Stimulated activated effector memory CD8-positive, alpha-beta T cell treated with anti-CD3 and anti-CD28 coated beads, Interleukin-12 subunit alpha, Interleukin-12 subunit beta, amount 100 ng/mL, for 72 hours (primary cell): ENCODE measurements around the gene APLNR.

ENCODE experiments used
- ATAC-seq: fragments of 150-1000 bp; cut with Tn5 transposase; 2 replicates; pipeline ENCODE4 v1.10.0; 2021
- DNase-seq, 2 donors: peaks; one replicate each; pipeline ENCODE4 v3.0.0; 2021 to 2022; ENCODE audit warnings: low spot score in 2 of 2
- H3K27ac Mint-ChIP-seq: one replicate; pipeline ENCODE4 v1.8.0; 2022; ENCODE audit warnings: mild to moderate bottlenecking, mixed read lengths
- H3K36me3 Mint-ChIP-seq: one replicate; pipeline ENCODE4 v1.8.0; 2022; ENCODE audit warnings: mild to moderate bottlenecking, mixed read lengths
- H3K4me1 Mint-ChIP-seq: one replicate; pipeline ENCODE4 v1.8.0; 2022; ENCODE audit warnings: mixed read lengths
- H3K4me3 Mint-ChIP-seq: one replicate; pipeline ENCODE4 v1.8.0; 2022; ENCODE audit warnings: mild to moderate bottlenecking, mixed read lengths
- H3K9me3 Mint-ChIP-seq: one replicate; pipeline ENCODE4 v1.8.0; 2022; ENCODE audit warnings: mixed read lengths

Gene APLNR

DNA sequence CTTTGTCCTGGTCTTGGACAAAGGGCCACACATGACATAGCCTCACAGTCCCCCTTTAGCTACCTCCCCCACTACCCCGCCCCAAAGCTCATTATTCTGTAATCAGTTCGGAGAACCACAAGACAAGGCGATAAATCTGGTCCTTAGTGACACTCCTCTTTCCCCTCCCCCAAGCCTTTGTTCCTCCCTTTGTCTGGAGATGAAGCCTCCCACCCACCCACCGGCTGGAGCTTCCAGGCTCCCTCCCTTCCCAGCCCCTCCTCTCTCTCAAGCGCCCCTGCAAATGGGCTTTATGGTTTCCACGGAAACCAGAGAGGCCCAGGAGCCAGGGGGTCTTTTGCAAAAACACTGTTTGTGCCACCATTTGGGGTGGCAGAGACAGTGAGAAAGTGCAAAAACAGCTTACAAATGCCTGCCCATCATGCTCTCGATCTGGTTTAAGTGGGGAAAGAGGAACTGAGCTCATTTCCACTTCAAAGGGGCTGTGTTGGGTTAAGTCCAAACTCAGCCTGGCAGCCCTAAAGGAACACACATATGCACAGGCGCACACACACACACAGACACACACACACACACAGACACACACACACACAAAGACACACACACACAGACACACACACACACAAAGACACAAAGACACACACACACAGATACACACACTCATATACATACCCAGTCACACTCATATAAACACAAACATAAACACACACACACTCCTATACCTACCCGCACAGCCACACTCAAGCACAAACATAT, 23.5 kb downstream of the APLNR start:
- DNase-seq: no peak
- Mint-ChIP-seq H3K27ac (no peak overlapping the region), H3K4me3 (no peak overlapping the region), H3K4me1 (no peaks in the 10 kb centered on the region), H3K9me3 (no peaks in the 10 kb centered on the region), H3K36me3 (no peaks in the 10 kb centered on the region)
- ATAC-seq: no peak

DNA sequence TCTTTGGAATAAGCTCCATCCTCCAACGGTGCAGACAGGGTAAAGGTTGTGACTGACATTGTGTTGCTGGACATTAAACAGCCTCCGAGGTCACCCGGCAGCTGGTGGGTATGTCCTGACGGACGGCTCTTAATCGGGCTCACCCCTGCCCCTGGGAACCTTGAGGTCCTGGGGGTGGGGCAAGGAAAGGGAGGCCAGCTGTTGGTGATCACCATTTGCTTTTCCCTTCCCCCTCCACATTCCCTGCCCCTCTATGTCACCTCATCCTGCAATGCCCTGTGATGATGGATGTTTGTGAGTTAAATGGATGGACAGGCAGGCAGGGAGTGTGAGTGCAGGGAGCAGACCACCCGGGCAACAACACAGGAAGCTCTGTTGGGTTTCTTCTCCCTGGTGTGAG, 26.3 kb downstream of the APLNR start:
- DNase-seq (no peak), ATAC-seq (no peak)
- H3K4me3 Mint-ChIP-seq: no peak overlapping the region
- H3K9me3 Mint-ChIP-seq: no peaks in the 10 kb centered on the region
- H3K4me1 Mint-ChIP-seq: no peaks in the 10 kb centered on the region
- no peaks in the 10 kb centered on the region for H3K36me3 Mint-ChIP-seq
- H3K27ac Mint-ChIP-seq: no peak overlapping the region

DNA sequence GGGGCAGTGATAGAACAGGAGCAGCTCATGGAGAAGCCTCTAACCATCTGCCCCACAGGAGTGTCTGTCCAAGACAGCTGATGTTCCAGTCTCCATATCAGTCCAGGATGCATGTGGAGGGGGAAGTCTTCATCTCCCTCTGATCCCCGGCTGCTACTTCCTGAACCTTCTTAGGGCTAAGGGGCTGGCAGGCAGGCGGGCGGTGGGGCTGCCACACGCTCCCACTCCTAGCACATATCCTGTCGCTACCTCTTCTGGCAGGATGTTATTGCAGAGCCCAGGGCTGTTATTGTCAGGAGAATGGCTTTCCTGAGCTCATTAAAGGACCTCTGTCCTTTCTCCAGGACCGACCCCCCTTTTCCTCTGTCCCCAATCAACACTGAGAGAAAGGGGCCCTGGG, 29.9 kb downstream of the APLNR start:
- Mint-ChIP-seq H3K36me3 (no peaks in the 10 kb centered on the region), H3K27ac (no peak overlapping the region), H3K4me3 (no peak overlapping the region), H3K4me1 (no peaks in the 10 kb centered on the region), H3K9me3 (no peaks in the 10 kb centered on the region)
- no peak for ATAC-seq
- DNase-seq: no peak

DNA sequence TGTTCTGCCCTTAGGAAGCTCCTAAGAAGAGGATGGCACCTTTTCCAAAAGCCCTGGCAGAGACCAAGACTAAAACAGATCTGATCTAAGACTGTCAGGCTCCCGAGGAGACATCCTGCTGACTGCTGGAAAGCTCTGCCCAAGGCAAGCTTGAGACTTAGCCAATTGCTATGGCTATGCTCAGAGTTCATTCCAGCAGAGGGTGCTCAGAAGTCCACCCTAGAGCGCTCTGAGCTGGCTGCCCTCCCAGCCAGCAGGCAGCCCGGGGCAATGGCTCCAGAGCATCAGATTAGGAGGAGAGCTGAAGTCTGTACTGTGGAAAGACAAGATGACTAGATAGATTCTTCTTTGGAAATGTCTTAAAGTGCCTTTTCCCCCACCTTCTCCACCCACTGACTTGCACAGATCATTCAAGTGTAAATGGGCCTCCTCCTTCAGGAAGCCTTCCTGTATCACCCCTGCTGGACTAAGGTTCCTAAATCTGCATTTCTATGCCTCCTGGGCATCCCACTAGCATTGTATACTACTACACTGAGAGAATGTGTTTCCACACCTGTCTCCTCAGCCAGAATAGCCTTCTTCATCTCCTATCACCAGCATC, 31.9 kb downstream of the APLNR start:
- Mint-ChIP-seq H3K9me3 (no peaks in the 10 kb centered on the region), H3K27ac (no peak overlapping the region), H3K4me3 (no peak overlapping the region), H3K36me3 (no peaks in the 10 kb centered on the region), H3K4me1 (no peaks in the 10 kb centered on the region)
- no peak for DNase-seq
- no peak for ATAC-seq

DNA sequence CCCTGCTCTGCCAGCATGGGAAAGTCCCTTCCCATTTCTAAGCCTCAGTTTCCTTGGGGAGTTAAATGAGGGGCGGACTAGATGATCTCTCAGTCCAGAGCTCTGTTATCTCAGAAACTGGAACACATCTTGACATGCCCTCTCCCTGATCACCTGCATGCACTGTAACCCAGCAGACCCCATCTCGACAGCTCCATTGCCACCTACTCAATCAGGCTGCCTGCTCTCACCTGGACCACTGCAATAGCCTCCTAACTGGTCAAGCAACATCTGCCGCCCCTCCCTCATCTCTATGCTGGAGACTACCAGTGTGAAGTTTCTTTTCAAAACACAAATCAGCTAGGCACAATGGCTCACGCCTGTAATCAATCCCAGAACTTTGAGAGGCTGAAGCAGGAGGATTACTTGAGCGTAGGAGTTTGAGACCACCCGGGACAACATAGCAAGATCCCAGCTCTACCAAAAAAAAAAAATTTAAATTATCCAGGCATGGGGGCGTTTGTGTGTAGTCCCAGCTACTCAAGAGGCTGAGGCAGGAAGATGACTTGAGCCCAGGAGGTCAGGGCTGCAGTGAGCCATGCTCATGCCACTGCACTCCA, 33.1 kb downstream of the APLNR start:
- H3K36me3 Mint-ChIP-seq: no peaks in the 10 kb centered on the region
- no peak for ATAC-seq
- no peak overlapping the region for H3K27ac Mint-ChIP-seq
- no peak for DNase-seq
- H3K4me3 Mint-ChIP-seq: no peak overlapping the region
- H3K4me1 Mint-ChIP-seq: no peaks in the 10 kb centered on the region
- no peaks in the 10 kb centered on the region for H3K9me3 Mint-ChIP-seq

DNA sequence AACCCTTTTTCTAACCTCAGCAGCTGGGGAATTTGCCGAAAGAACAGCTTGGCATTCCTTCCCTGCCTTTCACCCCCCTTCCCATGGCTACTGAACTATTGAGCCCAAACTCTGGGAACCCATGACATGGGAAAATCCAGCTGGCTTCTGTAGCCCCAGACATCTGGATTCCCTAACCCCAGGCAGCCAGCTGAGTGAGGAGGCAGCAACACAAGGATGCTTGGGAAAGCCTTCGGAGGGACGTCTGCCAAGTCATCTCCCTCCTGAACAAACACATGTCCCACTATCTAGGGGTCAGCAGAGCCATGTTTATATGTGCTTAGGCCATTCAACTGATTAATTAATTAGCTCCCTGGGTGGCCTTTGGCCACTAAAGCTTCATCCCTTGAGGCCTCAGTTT, 33.7 kb downstream of the APLNR start:
- H3K27ac Mint-ChIP-seq: no peak overlapping the region
- H3K4me1 Mint-ChIP-seq: no peaks in the 10 kb centered on the region
- no peak for ATAC-seq
- no peaks in the 10 kb centered on the region for H3K36me3 Mint-ChIP-seq
- H3K4me3 Mint-ChIP-seq: no peak overlapping the region
- H3K9me3 Mint-ChIP-seq: no peaks in the 10 kb centered on the region
- no peak for DNase-seq

DNA sequence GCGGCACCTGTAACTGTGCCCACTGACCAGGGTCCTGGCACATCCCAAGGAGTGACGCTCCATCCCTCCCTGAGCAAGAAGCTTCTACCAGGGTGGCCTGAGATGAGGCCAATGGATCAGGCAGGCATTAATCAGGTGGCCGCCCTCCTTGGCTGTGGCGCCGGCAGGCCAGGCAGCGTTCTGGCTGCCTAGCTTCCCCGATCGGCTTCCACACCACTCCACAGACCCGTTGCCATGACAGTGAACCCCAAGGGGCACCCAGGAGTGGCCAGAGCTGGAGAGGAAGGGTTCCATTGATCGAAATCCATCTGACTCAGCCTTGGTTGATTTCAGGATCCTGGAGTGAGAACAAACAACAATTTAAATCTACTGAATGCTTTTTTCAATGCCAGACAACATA, 34.8 kb downstream of the APLNR start:
- DNase-seq (no peak), ATAC-seq (no peak)
- Mint-ChIP-seq H3K9me3 (no peaks in the 10 kb centered on the region), H3K36me3 (no peaks in the 10 kb centered on the region), H3K4me3 (no peak overlapping the region), H3K4me1 (no peaks in the 10 kb centered on the region), H3K27ac (no peak overlapping the region)

DNA sequence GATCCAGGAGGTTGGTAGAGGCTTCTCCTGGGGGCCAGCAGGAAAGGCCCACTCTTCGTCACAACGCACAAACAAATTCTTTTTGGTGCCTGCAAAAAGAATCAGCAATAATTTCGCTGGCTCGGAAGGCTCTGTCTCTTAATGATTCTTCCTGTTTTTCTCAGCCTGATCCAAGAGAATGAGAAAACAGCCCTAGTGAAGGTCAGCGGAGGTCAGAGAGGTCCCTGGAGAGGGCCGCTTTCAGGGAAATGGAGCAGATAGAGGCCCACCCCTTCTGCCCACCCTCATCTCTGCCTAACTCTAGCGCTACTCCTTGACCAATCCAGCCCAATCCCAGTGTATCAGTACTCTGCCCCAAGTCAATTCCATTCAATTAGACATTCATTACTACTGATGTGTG, 36.1 kb downstream of the APLNR start:
- DNase-seq: no peak
- Mint-ChIP-seq H3K4me3 (no peak overlapping the region), H3K4me1 (no peaks in the 10 kb centered on the region), H3K27ac (no peak overlapping the region), H3K36me3 (no peaks in the 10 kb centered on the region), H3K9me3 (no peaks in the 10 kb centered on the region)
- no peak for ATAC-seq

DNA sequence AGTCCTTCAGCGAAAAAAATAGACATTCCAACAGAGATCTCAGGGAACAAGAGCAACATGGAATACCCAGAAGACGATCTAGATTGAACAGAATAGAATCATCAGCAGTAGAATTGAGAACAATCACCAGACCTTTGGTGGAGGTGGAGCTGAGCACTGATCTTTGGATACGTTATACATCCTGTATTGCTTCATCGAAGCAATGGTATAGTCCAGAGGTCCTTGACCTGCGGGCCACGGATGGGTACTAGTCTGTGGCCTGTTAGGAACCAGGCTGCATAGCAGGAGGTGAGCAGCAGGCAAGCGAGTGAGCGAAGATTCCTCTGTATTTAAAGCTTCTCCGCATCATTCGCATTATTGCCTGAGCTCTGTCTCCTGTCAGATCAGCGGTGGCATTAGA, 37.7 kb downstream of the APLNR start:
- H3K36me3 Mint-ChIP-seq: no peaks in the 10 kb centered on the region
- no peaks in the 10 kb centered on the region for H3K9me3 Mint-ChIP-seq
- H3K4me1 Mint-ChIP-seq: no peaks in the 10 kb centered on the region
- H3K4me3 Mint-ChIP-seq: no peak overlapping the region
- DNase-seq: no peak
- no peak overlapping the region for H3K27ac Mint-ChIP-seq
- no peak for ATAC-seq

DNA sequence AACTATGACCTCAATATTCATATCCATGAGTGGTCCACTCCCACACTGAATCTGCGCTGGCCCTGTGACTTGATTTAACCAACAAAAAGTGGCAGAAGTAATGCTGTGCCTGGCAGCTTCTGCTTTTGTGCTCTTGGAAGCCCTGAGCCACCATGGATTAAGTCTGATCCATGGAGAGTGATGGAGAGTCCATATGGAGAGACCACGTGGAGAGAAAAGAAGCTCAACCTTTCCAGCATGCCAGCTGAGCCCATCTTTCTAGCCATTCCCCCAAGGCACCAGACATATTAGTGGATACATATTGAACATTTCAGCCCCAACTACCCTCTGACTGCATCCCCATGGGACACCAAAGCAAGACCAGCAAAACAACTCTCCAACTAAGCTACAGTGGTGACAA, 39.3 kb downstream of the APLNR start:
- DNase-seq: no peak
- peaks cover 7% of the 10 kb centered on the region for H3K9me3 Mint-ChIP-seq
- ATAC-seq: no peak
- H3K4me1 Mint-ChIP-seq: no peaks in the 10 kb centered on the region
- H3K27ac Mint-ChIP-seq: no peak overlapping the region
- no peaks in the 10 kb centered on the region for H3K36me3 Mint-ChIP-seq
- H3K4me3 Mint-ChIP-seq: no peak overlapping the region

DNA sequence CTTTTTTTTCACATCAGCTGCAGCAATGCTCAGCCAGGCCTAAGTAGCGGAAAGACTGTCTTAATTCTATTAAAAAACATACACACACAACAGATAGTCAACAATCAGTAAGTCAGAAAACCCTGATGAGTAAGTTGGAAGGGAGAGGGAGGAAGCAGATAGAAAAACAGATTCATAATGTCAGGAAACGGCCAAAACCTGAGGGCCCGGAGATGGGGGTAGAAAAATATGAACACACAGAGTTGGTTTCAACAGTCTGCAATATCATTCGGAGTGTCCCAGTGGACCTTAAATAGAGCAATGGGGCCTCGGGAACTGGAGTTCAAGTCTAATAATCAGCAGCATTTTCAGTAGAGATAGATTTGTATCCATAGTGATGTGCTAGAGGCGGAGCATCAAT, 40.5 kb downstream of the APLNR start:
- no peak for ATAC-seq
- peaks cover 7% of the 10 kb centered on the region for H3K9me3 Mint-ChIP-seq

DNA sequence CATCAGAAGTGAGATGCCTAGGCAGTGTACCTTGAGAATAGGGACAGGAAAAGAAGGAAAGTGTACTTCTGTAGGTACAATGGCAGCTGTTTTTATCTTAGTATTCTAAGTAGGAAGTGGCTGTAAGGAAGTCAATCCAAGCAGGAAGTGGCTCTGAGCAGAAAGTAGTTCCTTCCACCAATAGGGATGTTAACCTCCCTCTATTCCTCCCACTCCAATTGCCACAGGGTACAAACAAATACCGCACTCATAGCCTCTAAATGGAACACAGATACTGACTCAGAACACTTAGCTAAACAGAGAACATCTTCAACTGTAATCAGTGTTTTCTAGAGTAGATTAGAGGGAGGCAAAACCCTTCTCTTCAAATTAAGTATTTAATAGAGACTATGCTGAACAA, 44.7 kb downstream of the APLNR start:
- no peak overlapping the region for H3K27ac Mint-ChIP-seq
- no peaks in the 10 kb centered on the region for H3K36me3 Mint-ChIP-seq
- H3K9me3 Mint-ChIP-seq: peaks cover 7% of the 10 kb centered on the region
- H3K4me3 Mint-ChIP-seq: no peak overlapping the region
- DNase-seq: no peak
- H3K4me1 Mint-ChIP-seq: no peaks in the 10 kb centered on the region
- ATAC-seq: no peak

More for the DNA sequence above, 40.5 kb downstream of the APLNR start:
- H3K4me3 Mint-ChIP-seq: no peak overlapping the region
- DNase-seq: no peak
- H3K4me1 Mint-ChIP-seq: no peaks in the 10 kb centered on the region
- no peaks in the 10 kb centered on the region for H3K36me3 Mint-ChIP-seq
- H3K27ac Mint-ChIP-seq: no peak overlapping the region

DNA sequence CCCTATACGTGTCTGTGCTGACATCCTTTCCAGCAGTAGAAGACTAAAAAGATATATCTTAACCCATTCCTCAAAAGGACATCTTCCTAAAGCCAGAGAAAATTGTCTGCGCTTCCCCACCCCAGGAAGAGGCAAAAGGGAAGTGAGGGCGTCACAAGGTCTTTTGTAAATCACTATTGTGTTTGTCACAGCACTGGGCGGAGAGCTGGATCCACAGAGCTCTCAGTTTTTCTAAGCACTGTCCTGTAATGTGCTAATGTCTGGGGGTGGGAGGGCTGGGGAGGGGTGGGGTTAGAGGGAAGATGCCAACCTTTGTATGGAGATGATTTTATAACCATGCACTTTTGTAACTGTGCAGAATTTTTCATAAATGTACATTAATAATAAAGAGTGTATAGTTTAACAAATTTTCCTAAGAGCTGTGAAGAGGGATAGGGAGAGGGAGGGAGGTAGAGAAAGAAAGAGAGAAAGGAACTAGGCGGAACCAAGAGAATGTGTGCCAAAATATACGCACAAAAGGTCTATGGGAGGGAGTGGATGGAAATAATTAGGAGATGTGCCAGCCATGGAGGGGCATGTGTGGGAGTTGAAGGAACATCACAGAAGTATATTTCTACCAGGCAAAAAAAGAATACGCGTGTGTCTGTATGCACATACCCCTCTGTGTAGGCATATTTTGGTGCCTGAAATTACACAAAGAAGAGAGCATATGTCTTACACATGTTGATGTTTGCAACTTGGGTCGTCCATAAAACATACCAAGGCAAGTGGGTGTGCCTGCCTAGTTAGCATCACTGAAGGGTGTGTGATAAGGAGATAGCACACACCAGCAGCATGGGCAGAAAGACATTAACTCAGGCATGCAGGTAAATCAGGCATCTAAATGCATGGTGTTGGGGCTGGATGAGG, 45.5 kb downstream of the APLNR start:
- ATAC-seq (no peak), DNase-seq (no peak)
- peaks cover 7% of the 10 kb centered on the region for H3K9me3 Mint-ChIP-seq
- no peaks in the 10 kb centered on the region for H3K4me1 Mint-ChIP-seq
- H3K4me3 Mint-ChIP-seq: no peak overlapping the region
- H3K27ac Mint-ChIP-seq: no peak overlapping the region
- no peaks in the 10 kb centered on the region for H3K36me3 Mint-ChIP-seq

DNA sequence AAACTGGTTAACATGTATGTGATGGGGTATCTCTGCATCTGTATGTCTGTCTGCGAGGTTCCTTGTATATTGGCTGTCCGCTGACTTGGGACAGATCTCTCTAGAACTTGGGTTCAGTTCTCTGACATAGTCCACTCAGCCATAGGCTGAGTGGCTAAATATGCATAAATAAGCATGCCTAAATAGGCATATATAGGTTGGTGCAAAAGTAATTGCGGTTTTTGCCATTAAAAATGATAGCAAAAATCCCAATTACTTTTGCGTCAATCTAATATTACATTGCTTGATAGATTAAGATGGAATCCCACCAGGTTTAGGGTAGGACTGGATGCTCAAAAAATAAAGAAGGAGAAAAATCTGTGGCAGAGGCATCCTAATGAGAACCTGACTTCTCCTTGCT, 46.5 kb downstream of the APLNR start:
- DNase-seq: no peak
- Mint-ChIP-seq H3K4me3 (no peak overlapping the region), H3K36me3 (no peaks in the 10 kb centered on the region), H3K4me1 (no peaks in the 10 kb centered on the region), H3K27ac (no peak overlapping the region), H3K9me3 (peaks cover 7% of the 10 kb centered on the region)
- no peak for ATAC-seq
